Stimulated activated CD4-positive, alpha-beta T cell treated with anti-CD3 and anti-CD28 coated beads, Interleukin-12 subunit alpha, Interleukin-12 subunit beta, amount 100 ng/mL, for 24 hours (primary cell): ENCODE data around the gene CHST10.
"Not testable (repeated sequence)": the region's sequence is repeated elsewhere in the genome, so short reads cannot be mapped to it uniquely, and the experiment has no call there.

Source experiments
- DNase-seq, 2 experiments: peaks; one replicate each; pipeline ENCODE4 v3.0.0-alpha.2; 2020; ENCODE audit warnings: low read depth in 2 of 2

The CHST10 gene

GRCh38 chr2:100394111-100394641 lies 23.3 kb downstream of the CHST10 start:
- DNase-seq, result no peak

DNA sequence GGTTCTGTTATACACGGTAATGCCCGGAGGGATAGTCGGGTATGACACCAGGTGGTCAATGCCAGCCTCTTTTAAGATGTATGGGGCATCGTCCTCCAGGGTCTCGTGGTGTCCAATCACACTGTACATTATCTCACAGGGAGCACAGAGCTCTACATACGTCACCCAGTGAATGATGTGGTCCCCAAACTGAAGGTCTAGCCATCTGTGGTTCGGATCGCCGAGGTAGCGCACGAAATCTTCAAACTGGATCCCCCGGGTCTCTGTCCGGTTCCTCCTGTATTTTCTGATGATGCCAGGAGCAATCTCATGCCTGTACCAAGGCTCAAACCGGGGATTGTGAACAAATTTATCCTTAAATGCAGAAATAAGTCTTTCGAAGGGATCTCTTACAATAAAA lies 24.1 kb downstream of the CHST10 start:
- no peak for DNase-seq

- no peak for DNase-seq
These were observed 24.8 kb downstream of the CHST10 start for GRCh38 chr2:100392715-100393114.

- no peak for DNase-seq
These were observed 25.5 kb downstream of the CHST10 start for GRCh38 chr2:100391735-100392515.

DNA sequence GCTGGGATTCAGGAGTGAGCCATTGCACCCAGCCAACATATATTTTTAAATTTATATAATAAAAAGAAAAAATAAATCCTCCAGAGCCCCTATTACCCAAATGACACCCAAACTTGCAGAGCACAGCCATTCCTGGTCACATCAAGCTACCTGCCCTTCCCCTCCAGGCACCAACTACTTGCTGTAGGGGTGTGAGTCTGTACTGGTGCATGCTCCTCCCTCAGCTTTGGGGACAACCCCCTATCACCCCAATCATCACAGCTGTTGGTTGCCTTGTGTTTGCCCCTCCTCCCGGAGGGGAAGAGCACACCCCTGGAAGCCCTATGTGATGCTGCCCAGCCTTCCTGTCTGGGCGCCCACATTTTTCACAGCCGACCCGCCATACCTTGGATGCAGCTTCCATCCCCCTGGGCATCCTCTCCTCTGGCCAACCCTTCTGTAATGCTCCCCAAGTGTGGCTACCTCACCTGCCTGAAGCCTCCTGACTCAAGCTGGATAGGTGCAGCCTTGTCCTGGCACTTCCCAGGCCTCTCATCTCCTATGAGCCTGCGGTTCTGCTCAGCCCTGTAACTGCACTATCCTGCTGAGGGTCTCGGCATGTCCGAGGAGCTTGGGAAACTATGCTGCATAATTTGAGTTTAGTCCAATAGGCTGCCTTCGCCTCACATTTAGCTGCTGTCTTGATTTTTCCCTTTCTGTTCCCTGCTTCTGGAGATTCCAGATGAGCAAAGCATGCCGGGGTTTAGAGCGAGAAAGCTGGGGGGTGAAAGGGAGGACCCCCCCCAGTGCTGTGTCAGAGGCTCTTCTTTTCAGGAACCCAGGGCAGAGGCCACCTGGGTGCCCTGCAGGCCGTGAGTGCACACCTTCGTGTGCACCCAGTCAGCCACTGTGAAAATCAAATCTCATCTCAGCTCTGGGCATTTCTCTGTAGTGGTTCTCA lies 27.2 kb downstream of the CHST10 start:
- no peak for DNase-seq

GRCh38 chr2:100388703-100389102 lies 28.8 kb downstream of the CHST10 start:
- DNase-seq, result no peak

GRCh38 chr2:100383954-100384353 lies 33.5 kb downstream of the CHST10 start:
- DNase-seq, result no peak

DNA sequence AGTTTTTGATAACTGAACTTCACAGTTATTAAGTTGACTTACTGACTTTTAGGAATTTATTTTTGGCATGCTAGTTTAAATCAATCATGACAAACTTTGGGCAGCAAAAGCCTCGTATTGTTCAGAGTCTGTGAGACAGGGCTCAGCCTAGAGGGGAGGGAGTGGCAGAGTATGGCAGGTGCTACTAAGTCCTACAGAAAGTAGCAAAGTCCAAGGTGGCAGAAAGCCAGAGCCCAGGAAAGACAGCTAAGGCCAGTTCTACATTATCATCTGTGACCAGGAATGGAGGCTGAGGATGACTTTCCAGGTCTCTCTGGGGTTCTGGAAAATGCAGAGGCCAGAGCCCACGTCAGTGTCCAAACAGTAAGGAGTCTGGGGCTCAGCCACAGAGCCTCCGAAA lies 34.2 kb downstream of the CHST10 start:
- no peak for DNase-seq

- DNase-seq, result peak; percentile 35 to 79
These were observed 36.2 kb downstream of the CHST10 start for GRCh38 chr2:100381240-100381639.

- no peak for DNase-seq
These were observed 36.8 kb downstream of the CHST10 start for GRCh38 chr2:100380681-100381080.

- no peak for DNase-seq
These were observed 40.6 kb downstream of the CHST10 start for GRCh38 chr2:100376836-100377235.

DNA sequence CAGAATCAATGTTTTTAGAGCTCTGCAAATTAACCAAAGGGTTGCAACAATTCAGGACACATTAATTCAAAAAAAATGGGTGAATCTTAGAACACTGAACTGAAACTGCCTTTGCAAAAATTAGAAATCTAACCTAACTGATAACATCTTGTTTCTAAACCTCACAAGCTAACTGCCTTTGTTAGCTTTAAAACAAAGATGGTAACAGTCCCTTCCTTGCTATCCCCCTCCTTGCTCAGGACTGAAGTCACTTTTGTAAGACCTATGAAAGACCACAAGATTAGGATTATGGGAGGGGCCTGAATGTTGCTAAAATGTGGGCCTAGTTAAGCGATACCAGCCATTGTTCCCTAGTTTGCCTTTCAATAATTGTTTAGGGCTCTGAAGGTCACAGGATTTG lies 50.3 kb downstream of the CHST10 start:
- no peak for DNase-seq

GRCh38 chr2:100365434-100365833 lies 52.0 kb downstream of the CHST10 start:
- no peak for DNase-seq

GRCh38 chr2:100362269-100362668 lies 55.2 kb downstream of the CHST10 start:
- not testable (repeated sequence) for DNase-seq

- DNase-seq, result no peak
These were observed 57.9 kb downstream of the CHST10 start for GRCh38 chr2:100359576-100359975.

GRCh38 chr2:100358554-100358953 lies 58.9 kb downstream of the CHST10 start:
- DNase-seq, result no peak

DNA sequence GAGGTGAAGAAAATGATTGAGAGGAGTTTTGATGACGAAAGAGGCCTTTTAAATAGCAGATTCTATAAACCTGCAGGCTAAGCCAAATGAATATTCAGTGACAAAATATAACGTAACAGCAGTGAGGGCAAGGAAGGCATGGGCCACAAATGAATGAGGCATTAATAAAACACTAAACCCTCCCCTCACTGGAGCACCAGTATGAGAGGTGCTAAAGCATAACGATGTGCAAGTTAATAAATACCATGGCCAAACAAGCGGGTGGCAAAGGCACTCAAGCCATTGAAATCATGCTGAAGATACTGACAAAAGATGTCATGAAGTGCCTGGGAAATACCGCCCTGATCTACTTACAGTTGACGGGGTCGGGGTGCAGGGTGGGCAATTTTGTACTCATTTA lies 64.9 kb downstream of the CHST10 start:
- no peak for DNase-seq

GRCh38 chr2:100350661-100351185 lies 66.7 kb downstream of the CHST10 start:
- no peak for DNase-seq

DNA sequence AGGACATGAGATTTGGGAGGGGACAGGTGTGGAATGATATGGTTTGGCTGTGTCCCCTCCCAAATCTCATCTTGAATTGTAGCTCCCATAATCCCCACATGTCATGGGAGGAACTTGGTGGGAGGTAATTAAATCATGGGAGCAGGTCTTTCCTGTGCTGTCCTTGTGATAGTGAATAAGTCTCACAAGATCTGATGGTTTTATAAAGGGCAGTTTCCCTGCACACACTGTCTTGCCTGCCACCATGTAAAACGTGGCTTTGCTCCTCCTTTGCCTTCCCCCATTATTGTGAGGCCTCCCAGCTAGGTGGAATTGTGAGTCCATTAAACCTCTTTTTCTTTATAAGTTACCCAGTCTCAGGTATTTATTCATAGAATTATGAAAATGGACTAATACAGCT lies 72.3 kb downstream of the CHST10 start:
- not testable (repeated sequence) for DNase-seq

GRCh38 chr2:100344433-100344832 lies 73.0 kb downstream of the CHST10 start:
- DNase-seq, result no peak

DNA sequence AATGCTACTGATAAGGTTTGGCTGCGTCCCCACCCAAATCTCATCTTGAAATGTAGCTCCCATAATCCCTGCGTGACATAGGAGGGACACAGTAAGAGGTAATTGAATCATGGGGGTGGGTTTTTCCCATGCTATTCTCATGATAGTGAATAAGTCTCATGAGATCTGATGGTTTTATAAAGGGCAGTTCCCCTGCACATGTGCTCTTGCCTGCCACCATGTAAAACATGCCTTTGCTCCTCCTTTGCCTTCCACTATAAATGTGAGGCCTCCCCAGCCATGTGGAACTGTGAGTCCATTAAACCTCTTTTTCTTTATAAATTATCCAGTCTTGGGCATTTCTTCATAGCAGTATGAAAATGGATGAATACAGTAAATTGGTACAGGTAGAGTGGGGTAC lies 75.0 kb downstream of the CHST10 start:
- DNase-seq, result not testable (repeated sequence)
